LNCaP clone FGC (cell line): ENCODE data around the gene MYO1H.
A peak's percentile ranks its signal among the peaks of the same experiment; 100 is the strongest.
"Not testable (repeated sequence)": the region's sequence is repeated elsewhere in the genome, so short reads cannot be mapped to it uniquely, and the experiment has no call there.

Experiments
- DNase-seq: peaks from one replicate; pipeline ENCODE4 v3.0.0-alpha.2; 2011; ENCODE audit warnings: low read depth
- H3K4me3 ChIP-seq: 2 replicates; pipeline ENCODE4 v1.5.1; 2011; ENCODE audit warnings: mild to moderate bottlenecking, low read depth, low read length, control low read depth
- CTCF ChIP-seq: IDR thresholded peaks from 2 replicates; pipeline ENCODE4 v1.5.1; 2012; ENCODE audit warnings: mild to moderate bottlenecking; ENCODE audit not compliant: control insufficient read depth, insufficient read depth; ENCODE audit errors: extremely low read depth

MYO1H gene

GRCh38 chr12:109421355-109422087 lies 73.8 kb downstream of the MYO1H start:
- DNase-seq: no peak
- H3K4me3 ChIP-seq: no peak overlapping the region
- no peak for TF ChIP-seq CTCF

- no peak for DNase-seq
- H3K4me3 ChIP-seq: no peak overlapping the region
- no peak for TF ChIP-seq CTCF
Measured at GRCh38 chr12:109422251-109422650, 74.6 kb downstream of the MYO1H start.

- H3K4me3 ChIP-seq: no peak overlapping the region
- TF ChIP-seq CTCF: no peak
- no peak for DNase-seq
Measured at GRCh38 chr12:109423392-109423791, 75.7 kb downstream of the MYO1H start.

- peak; percentile 96 for TF ChIP-seq CTCF
- H3K4me3 ChIP-seq: no peak overlapping the region
- peak; percentile 37 for DNase-seq
Measured at GRCh38 chr12:109428037-109428629, 80.4 kb downstream of the MYO1H start.

- DNase-seq, H3K4me3 ChIP-seq: not testable (repeated sequence)
Measured at GRCh38 chr12:109428804-109429203, 81.1 kb downstream of the MYO1H start.

GRCh38 chr12:109430244-109430643 lies 82.5 kb downstream of the MYO1H start:
- DNase-seq: no peak
- no peak for TF ChIP-seq CTCF
- no peak overlapping the region for H3K4me3 ChIP-seq

- DNase-seq: no peak
- no peak overlapping the region for H3K4me3 ChIP-seq
- TF ChIP-seq CTCF: no peak
Measured at GRCh38 chr12:109432431-109432830, 84.7 kb downstream of the MYO1H start.
